Fibroblast of lung (primary cell): Measurements from ENCODE around the gene ARL15. TPM values are rescaled to one million over a fixed set of nuclear protein-coding genes. Genes with fewer than 3 reads are reported as not detected.

ENCODE experiments used
- DNase-seq, 2 donors: peaks; one replicate each; pipeline versions ENCODE4 v3.0.0 to v3.0.0-alpha.2; 2010; ENCODE audit warnings: low read depth in 2 of 2
- H2AFZ ChIP-seq: 2 replicates; pipeline ENCODE4 v1.5.1; 2012; ENCODE audit warnings: low read length, control low read depth, inconsistent platforms
- H3K27ac ChIP-seq: 2 replicates; pipeline ENCODE4 v1.5.1; 2011; ENCODE audit warnings: low read length, control low read depth; ENCODE audit not compliant: insufficient read depth
- H3K27me3 ChIP-seq: 2 replicates; pipeline ENCODE4 v1.5.1; 2011; ENCODE audit warnings: mild to moderate bottlenecking, low read length; ENCODE audit not compliant: control insufficient read depth, insufficient read depth
- H3K36me3 ChIP-seq: 2 replicates; pipeline ENCODE4 v1.5.1; 2011; ENCODE audit warnings: low read length; ENCODE audit not compliant: control insufficient read depth, insufficient read depth
- H3K4me1 ChIP-seq: 2 replicates; pipeline ENCODE4 v1.5.1; 2011; ENCODE audit warnings: low read length; ENCODE audit not compliant: control insufficient read depth, insufficient read depth; ENCODE audit errors: extremely low read depth
- H3K4me2 ChIP-seq: 2 replicates; pipeline ENCODE4 v1.5.1; 2011; ENCODE audit warnings: low read length, control low read depth; ENCODE audit not compliant: insufficient read depth; ENCODE audit errors: extremely low read depth
- H3K4me3 ChIP-seq, 4 experiments: fragments of 200-600 bp in 1 of 4; sonication (generic) in 1 of 4; replicated peaks in 1 of 4; 2 replicates each; pipeline ENCODE4 v1.5.1; 2011 to 2016; ENCODE audit warnings: low read length in 4 of 4, low read depth in 3 of 4, mild to moderate bottlenecking in 3 of 4, control low read depth in 2 of 4, inconsistent platforms in 1 of 4, mixed read lengths in 1 of 4; ENCODE audit not compliant: insufficient read depth in 1 of 4; ENCODE audit errors: control extremely low read depth in 1 of 4
- H3K79me2 ChIP-seq: 2 replicates; pipeline ENCODE4 v1.5.1; 2012; ENCODE audit warnings: mild to moderate bottlenecking, low read length, inconsistent platforms; ENCODE audit not compliant: control insufficient read depth, insufficient read depth
- H3K9ac ChIP-seq: 2 replicates; pipeline ENCODE4 v1.5.1; 2011; ENCODE audit warnings: mild to moderate bottlenecking, low read length, control low read depth; ENCODE audit not compliant: insufficient read depth
- H3K9me3 ChIP-seq: 2 replicates; pipeline ENCODE4 v1.5.1; 2012; ENCODE audit warnings: low read depth, low read length; ENCODE audit not compliant: control insufficient read depth, insufficient read depth
- H4K20me1 ChIP-seq: 2 replicates; pipeline ENCODE4 v1.5.1; 2011; ENCODE audit warnings: low read length; ENCODE audit not compliant: control insufficient read depth, insufficient read depth; ENCODE audit errors: extremely low read depth
- CTCF ChIP-seq, 2 donors: IDR thresholded peaks in 1 of 2; conservative IDR thresholded peaks in 1 of 2; 1 replicate in 1 of 2; 2 replicates in 1 of 2; pipeline ENCODE4 v1.5.1; 2011 to 2012; ENCODE audit warnings: low read length in 2 of 2, control low read depth in 1 of 2, inconsistent platforms in 1 of 2, low read depth in 1 of 2, mild to moderate bottlenecking in 1 of 2
- EZH2 ChIP-seq: IDR thresholded peaks from 2 replicates; pipeline ENCODE4 v1.5.1; 2012; ENCODE audit warnings: low read length, control low read depth, mild to moderate bottlenecking; ENCODE audit errors: missing control alignments
- polyA plus RNA-seq, 2 donors: library from polyadenylated mRNA; depleted of rRNA in 1 of 2; stranded (reverse) in 1 of 2; unstranded in 1 of 2; fragments of >200 nt; gene quantifications; 2 replicates each; pipeline ENCODE4 v1.2.1, GENCODE V29; 2011 to 2012; ENCODE audit warnings: missing spikeins in 1 of 2
- total RNA-seq: library from RNA; depleted of rRNA; stranded (reverse); fragments of >200 nt; gene quantifications from 2 replicates; pipeline ENCODE4 v1.2.1, GENCODE V29; 2014

ARL15 gene
- total and polyA plus RNA-seq, 2 donors (not counting 1 experiment from before 2014, with no cell fraction given), result 20.6 to 28.7 TPM

- TF ChIP-seq EZH2, result no peak
- TF ChIP-seq CTCF (conservative IDR thresholded peaks at IDR 0.05 in 1 of 2, IDR thresholded peaks at IDR 0.05 in 1 of 2; ENCODE audit: low read depth in 1 of 2, low read length in 2 of 2), result no peak
- H3K4me2 ChIP-seq, result no peak overlapping the region
- no peak for DNase-seq
- H3K27me3 ChIP-seq, result no peaks in the 10 kb centered on the region
- no peaks in the 10 kb centered on the region for H4K20me1 ChIP-seq
- no peaks in the 10 kb centered on the region for H3K4me1 ChIP-seq
- H2AFZ ChIP-seq, result no peak overlapping the region
- H3K36me3 ChIP-seq, result no peaks in the 10 kb centered on the region
- H3K27ac ChIP-seq, result no peak overlapping the region
- H3K4me3 ChIP-seq, result no peak overlapping the region
- no peaks in the 10 kb centered on the region for H3K79me2 ChIP-seq
- no peak overlapping the region for H3K9ac ChIP-seq
- no peaks in the 10 kb centered on the region for H3K9me3 ChIP-seq
Observed at GRCh38 chr5:54289769-54290168, 20.6 kb downstream of the ARL15 start.

GRCh38 chr5:54288568-54289217 is 21.7 kb downstream of the ARL15 start:
- Histone ChIP-seq H3K4me1 (no peaks in the 10 kb centered on the region), H3K27me3 (no peaks in the 10 kb centered on the region), H3K9me3 (no peaks in the 10 kb centered on the region), H4K20me1 (no peaks in the 10 kb centered on the region), H3K36me3 (no peaks in the 10 kb centered on the region), H3K27ac (no peak overlapping the region), H3K79me2 (no peaks in the 10 kb centered on the region), H2AFZ (no peak overlapping the region), H3K4me2 (no peak overlapping the region), H3K9ac (no peak overlapping the region), H3K4me3 (no peak overlapping the region)
- TF ChIP-seq CTCF (conservative IDR thresholded peaks at IDR 0.05 in 1 of 2, IDR thresholded peaks at IDR 0.05 in 1 of 2; ENCODE audit: low read depth in 1 of 2, low read length in 2 of 2) (no peak), EZH2 (no peak)
- no peak for DNase-seq

- Histone ChIP-seq H3K27me3 (no peaks in the 10 kb centered on the region), H3K9ac (no peak overlapping the region), H3K36me3 (no peaks in the 10 kb centered on the region), H3K9me3 (no peaks in the 10 kb centered on the region), H3K4me2 (no peak overlapping the region), H2AFZ (no peak overlapping the region), H3K4me1 (no peaks in the 10 kb centered on the region), H4K20me1 (no peaks in the 10 kb centered on the region), H3K79me2 (no peaks in the 10 kb centered on the region), H3K27ac (no peak overlapping the region), H3K4me3 (no peak overlapping the region)
- DNase-seq, result no peak
- TF ChIP-seq EZH2 (no peak), CTCF (conservative IDR thresholded peaks at IDR 0.05 in 1 of 2, IDR thresholded peaks at IDR 0.05 in 1 of 2; ENCODE audit: low read depth in 1 of 2, low read length in 2 of 2) (no peak)
Observed at GRCh38 chr5:54285686-54286085, 24.7 kb downstream of the ARL15 start.
